H1 (cell line): ENCODE data around the gene PSORS1C1. TPM values are rescaled to one million over a fixed set of nuclear protein-coding genes. Genes with fewer than 3 reads are reported as not detected.

Experiments
- BACH1 ChIP-seq: IDR thresholded peaks from 2 replicates; pipeline ENCODE4 v1.6.1; 2012; ENCODE audit warnings: low read length, improper control_type of control experiment
- BCL11A ChIP-seq, 2 experiments: IDR thresholded peaks; one replicate each; pipeline ENCODE4 v1.6.1; 2011; ENCODE audit warnings: low read depth in 2 of 2, low read length in 2 of 2, mild to moderate bottlenecking in 2 of 2
- CBX5 ChIP-seq: fragments of 300-800, 300-1000 bp; sonication (generic); IDR thresholded peaks from 2 replicates; pipeline ENCODE4 v1.7.1; 2016; ENCODE audit warnings: antibody characterized with exemption, low read length, low read depth
- CBX8 ChIP-seq: fragments of 300-800, 300-1000 bp; sonication (generic); IDR thresholded peaks from 2 replicates; pipeline ENCODE4 v1.7.1; 2016; ENCODE audit warnings: low read depth, low read length, borderline replicate concordance
- CEBPB ChIP-seq: IDR thresholded peaks from 2 replicates; pipeline ENCODE4 v1.6.1; 2012; ENCODE audit warnings: low read depth, low read length
- CREB1 ChIP-seq: IDR thresholded peaks from 2 replicates; pipeline ENCODE4 v1.6.1; 2012; ENCODE audit warnings: inconsistent platforms
- HDAC2 ChIP-seq, 2 experiments: fragments of 300-600 bp in 1 of 2; sonication (generic) in 1 of 2; IDR thresholded peaks; 2 replicates each; pipeline ENCODE4 v1.6.1; 2011 to 2012; ENCODE audit warnings: low read depth in 2 of 2, low read length in 2 of 2, mild to moderate bottlenecking in 2 of 2, moderate library complexity in 2 of 2, borderline replicate concordance in 1 of 2, inconsistent platforms in 1 of 2
- JUN ChIP-seq: IDR thresholded peaks from 2 replicates; pipeline ENCODE4 v1.6.1; 2011; ENCODE audit warnings: low read depth, mild to moderate bottlenecking, improper control_type of control experiment, low read length
- KDM1A ChIP-seq: fragments of 200-600, 300-600 bp; sonication (generic); IDR thresholded peaks from 2 replicates; pipeline ENCODE4 v1.7.1; 2016; ENCODE audit warnings: mild to moderate bottlenecking, low read length, borderline replicate concordance
- MAFK ChIP-seq: IDR thresholded peaks from 2 replicates; pipeline ENCODE4 v1.6.1; 2012; ENCODE audit warnings: low read depth, mild to moderate bottlenecking, improper control_type of control experiment, low read length
- POLR2A ChIP-seq, 2 experiments: IDR thresholded peaks; 1 replicate in 1 of 2; 2 replicates in 1 of 2; pipeline ENCODE4 v1.6.1; 2011; ENCODE audit warnings: low read depth in 2 of 2, low read length in 2 of 2, mild to moderate bottlenecking in 2 of 2; ENCODE audit errors: control extremely low read depth in 1 of 2
- RAD21 ChIP-seq, 2 experiments: IDR thresholded peaks in 1 of 2; conservative IDR thresholded peaks in 1 of 2; 2 replicates each; pipeline ENCODE4 v1.6.1; 2011; ENCODE audit warnings: low read depth in 2 of 2, low read length in 2 of 2, improper control_type of control experiment in 1 of 2, inconsistent platforms in 1 of 2, mild to moderate bottlenecking in 1 of 2, moderate library complexity in 1 of 2
- RBBP5 ChIP-seq: IDR thresholded peaks from 2 replicates; pipeline ENCODE4 v1.7.1; 2012; ENCODE audit warnings: low read depth, mild to moderate bottlenecking, inconsistent platforms, low read length, moderate library complexity, borderline replicate concordance
- RXRA ChIP-seq: IDR thresholded peaks from 2 replicates; pipeline ENCODE4 v1.6.1; 2011; ENCODE audit warnings: low read depth, mild to moderate bottlenecking, low read length, moderate library complexity; ENCODE audit not compliant: insufficient read depth
- SIN3A ChIP-seq, 2 experiments: IDR thresholded peaks in 1 of 2; conservative IDR thresholded peaks in 1 of 2; 2 replicates each; pipeline ENCODE4 v1.6.1; 2011 to 2012; ENCODE audit warnings: low read length in 2 of 2, improper control_type of control experiment in 1 of 2, low read depth in 1 of 2, mild to moderate bottlenecking in 1 of 2
- SIRT6 ChIP-seq: IDR thresholded peaks from one replicate; pipeline ENCODE4 v1.7.1; 2012; ENCODE audit warnings: low read length, inconsistent platforms
- SP1 ChIP-seq: IDR thresholded peaks from 2 replicates; pipeline ENCODE4 v1.6.1; 2011; ENCODE audit warnings: low read depth, low read length
- SRF ChIP-seq: IDR thresholded peaks from 2 replicates; pipeline ENCODE4 v1.6.1; 2011; ENCODE audit warnings: mild to moderate bottlenecking, low read depth, low read length, moderate library complexity
- SUZ12 ChIP-seq: fragments of 200-600 bp; sonication (generic); IDR thresholded peaks from 2 replicates; pipeline ENCODE4 v1.6.1; 2012; ENCODE audit warnings: mild to moderate bottlenecking, inconsistent platforms, low read length, moderate library complexity, mixed read lengths
- TAF7 ChIP-seq: optimal IDR thresholded peaks from 2 replicates; pipeline ENCODE3; 2011; ENCODE audit warnings: low read depth, mild to moderate bottlenecking, inconsistent platforms, low read length, moderate library complexity, borderline replicate concordance
- TEAD4 ChIP-seq: IDR thresholded peaks from 2 replicates; pipeline ENCODE4 v1.6.1; 2012; ENCODE audit warnings: low read depth, low read length, inconsistent platforms, mixed read lengths
- polyA plus RNA-seq, 7 experiments: library from polyadenylated mRNA; depleted of rRNA in 3 of 7; stranded (reverse) in 5 of 7; unstranded in 2 of 7; fragments of >200 nt in 5 of 7; fragments of 200-250 nt in 2 of 7; gene quantifications; 1 replicate in 5 of 7; 2 replicates in 1 of 7; 4 replicates in 1 of 7; pipeline versions ENCODE4 v1.2.1 to v1.2.3, GENCODE V29; 2011 to 2013; ENCODE audit warnings: missing spikeins in 2 of 7, mixed read lengths in 2 of 7
- total RNA-seq: library from RNA; stranded (reverse); fragmentation: NEBNext Ultra II Directional; extraction: Animal tissue kit (Norgen Biotek cat#: 25700); gene quantifications from 2 replicates; pipeline ENCODE4 v1.2.1, GENCODE V29; 2021
- TF ChIP-seq, protein P1 (sequence below), 3 experiments: IDR thresholded peaks; 1 replicate in 2 of 3; 2 replicates in 1 of 3; pipeline versions ENCODE4 v1.5.1 to v1.6.1; 2011; ENCODE audit warnings: low read length in 3 of 3, mild to moderate bottlenecking in 3 of 3, inconsistent platforms in 2 of 3, low read depth in 1 of 3, moderate library complexity in 1 of 3; ENCODE audit not compliant: insufficient read depth in 1 of 3; ENCODE audit errors: control extremely low read depth in 1 of 3
- TF ChIP-seq, protein P2 (sequence below): IDR thresholded peaks from 2 replicates; pipeline ENCODE4 v1.6.1; 2012; ENCODE audit warnings: inconsistent platforms

PSORS1C1 gene
- total and polyA plus RNA-seq, 2 of the 8 experiments (the other 6 are each of a cell fraction or from before 2014, with no cell fraction given), result 0.12 to 0.52 TPM

DNA sequence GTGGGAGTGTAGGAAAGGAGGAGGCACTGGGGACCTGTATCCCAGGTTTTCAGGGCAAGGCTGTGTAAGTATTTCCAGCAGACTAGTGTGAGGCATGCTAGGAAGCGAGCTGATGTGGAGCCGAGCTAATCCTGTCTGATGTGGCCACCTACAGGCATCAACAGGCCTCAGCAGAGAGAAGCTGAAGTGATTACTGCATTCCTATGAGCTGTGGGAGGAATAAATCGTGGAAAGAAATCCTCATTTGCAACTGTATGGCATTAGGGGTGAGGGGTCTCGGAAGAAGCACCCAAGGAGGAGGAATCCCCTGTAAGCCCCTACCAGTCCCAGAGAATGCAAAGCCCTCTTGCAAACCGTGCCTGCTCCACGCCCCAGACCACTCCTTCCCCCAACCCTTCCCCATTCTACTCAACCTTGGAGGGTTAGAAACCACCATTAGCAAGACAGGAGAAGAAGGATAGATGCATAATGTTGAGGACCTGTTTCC lies 43.8 kb upstream of the PSORS1C1 start (continued):
- TF ChIP-seq HDAC2 (IDR thresholded peaks at IDR 0.05; ENCODE audit: borderline replicate concordance in 1 of 2, low read depth in 2 of 2, low read length in 2 of 2) (peak in 1 of 2 experiments; percentile 42; a peak in 1 of 4 replicates), RBBP5 (no peak), POLR2A (IDR thresholded peaks at IDR 0.05; ENCODE audit: control extremely low read depth in 1 of 2, low read depth in 2 of 2, low read length in 2 of 2) (0 out of 3 replicates have a peak, but pooled peaks of 1 of the 2 experiments have one; percentile 28), KDM1A (no peak), SRF (no peak), MAFK (no peak), RXRA (no peak), JUN (no peak), SIN3A (conservative IDR thresholded peaks at IDR 0.05 in 1 of 2, IDR thresholded peaks at IDR 0.05 in 1 of 2; ENCODE audit: low read depth in 1 of 2, low read length in 2 of 2) (no peak), TAF7 (no peak), RAD21 (IDR thresholded peaks at IDR 0.05 in 1 of 2, conservative IDR thresholded peaks at IDR 0.05 in 1 of 2; ENCODE audit: low read depth in 2 of 2, low read length in 2 of 2) (peak; percentile 85 to 87), TEAD4 (peak; percentile 69), SIRT6 (no peak), SP1 (peak; percentile 22; the same call in 1 of the 2 replicates), BCL11A (IDR thresholded peaks at IDR 0.05; ENCODE audit: low read depth in 2 of 2, low read length in 2 of 2) (no peak), CEBPB (no peak), SUZ12 (no peak), CBX8 (no peak), CREB1 (0 out of 2 replicates have a peak, but pooled peaks have one; percentile 15), CBX5 (no peak), BACH1 (no peak)
- TF ChIP-seq, protein P1, sequence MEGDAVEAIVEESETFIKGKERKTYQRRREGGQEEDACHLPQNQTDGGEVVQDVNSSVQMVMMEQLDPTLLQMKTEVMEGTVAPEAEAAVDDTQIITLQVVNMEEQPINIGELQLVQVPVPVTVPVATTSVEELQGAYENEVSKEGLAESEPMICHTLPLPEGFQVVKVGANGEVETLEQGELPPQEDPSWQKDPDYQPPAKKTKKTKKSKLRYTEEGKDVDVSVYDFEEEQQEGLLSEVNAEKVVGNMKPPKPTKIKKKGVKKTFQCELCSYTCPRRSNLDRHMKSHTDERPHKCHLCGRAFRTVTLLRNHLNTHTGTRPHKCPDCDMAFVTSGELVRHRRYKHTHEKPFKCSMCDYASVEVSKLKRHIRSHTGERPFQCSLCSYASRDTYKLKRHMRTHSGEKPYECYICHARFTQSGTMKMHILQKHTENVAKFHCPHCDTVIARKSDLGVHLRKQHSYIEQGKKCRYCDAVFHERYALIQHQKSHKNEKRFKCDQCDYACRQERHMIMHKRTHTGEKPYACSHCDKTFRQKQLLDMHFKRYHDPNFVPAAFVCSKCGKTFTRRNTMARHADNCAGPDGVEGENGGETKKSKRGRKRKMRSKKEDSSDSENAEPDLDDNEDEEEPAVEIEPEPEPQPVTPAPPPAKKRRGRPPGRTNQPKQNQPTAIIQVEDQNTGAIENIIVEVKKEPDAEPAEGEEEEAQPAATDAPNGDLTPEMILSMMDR (IDR thresholded peaks at IDR 0.05; ENCODE audit: control extremely low read depth in 1 of 3, insufficient read depth in 1 of 3, low read depth in 1 of 3, low read length in 3 of 3), result peak; percentile 63 to 87 (median 83)
- TF ChIP-seq, protein P2, sequence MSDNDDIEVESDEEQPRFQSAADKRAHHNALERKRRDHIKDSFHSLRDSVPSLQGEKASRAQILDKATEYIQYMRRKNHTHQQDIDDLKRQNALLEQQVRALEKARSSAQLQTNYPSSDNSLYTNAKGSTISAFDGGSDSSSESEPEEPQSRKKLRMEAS, result no peak
